HG03108 (cell line): ENCODE measurements around the gene IKZF1.
"Not testable (repeated sequence)": the region's sequence is repeated elsewhere in the genome, so short reads cannot be mapped to it uniquely, and the experiment has no call there.

Experiments
- ATAC-seq: cut with Tn5 transposase; IDR thresholded peaks from one replicate; pipeline ENCODE4 v1.9.1; 2021; ENCODE audit warnings: moderate library complexity; ENCODE audit not compliant: unreplicated experiment

Gene IKZF1

GRCh38 chr7:50332241-50333165 is 28.0 kb downstream of the IKZF1 start:
- ATAC-seq = no peak

- no peak for ATAC-seq
Observed at GRCh38 chr7:50333221-50333651, 28.7 kb downstream of the IKZF1 start.

- ATAC-seq = no peak
Observed at GRCh38 chr7:50334341-50334994, 30.0 kb downstream of the IKZF1 start.

GRCh38 chr7:50335230-50335794 is 30.8 kb downstream of the IKZF1 start:
- ATAC-seq = no peak

GRCh38 chr7:50335795-50336754 is 31.6 kb downstream of the IKZF1 start:
- ATAC-seq = peak; percentile 19

GRCh38 chr7:50336894-50337703 is 32.6 kb downstream of the IKZF1 start:
- ATAC-seq = no peak

- not testable (repeated sequence) for ATAC-seq
Observed at GRCh38 chr7:50339472-50339871, 35.0 kb downstream of the IKZF1 start.

GRCh38 chr7:50339990-50340500 is 35.5 kb downstream of the IKZF1 start:
- peak; percentile 29 for ATAC-seq

GRCh38 chr7:50341724-50342123 is 37.2 kb downstream of the IKZF1 start:
- ATAC-seq = no peak

- ATAC-seq = no peak
Observed at GRCh38 chr7:50342616-50343114, 38.1 kb downstream of the IKZF1 start.

GRCh38 chr7:50346545-50347497 is 42.3 kb downstream of the IKZF1 start:
- no peak for ATAC-seq

- no peak for ATAC-seq
Observed at GRCh38 chr7:50347693-50348092, 43.2 kb downstream of the IKZF1 start.

- ATAC-seq = no peak
Observed at GRCh38 chr7:50348469-50349162, 44.1 kb downstream of the IKZF1 start.

- no peak for ATAC-seq
Observed at GRCh38 chr7:50349399-50349798, 44.9 kb downstream of the IKZF1 start.

- peak; percentile 63 for ATAC-seq
Observed at GRCh38 chr7:50349963-50350944, 45.7 kb downstream of the IKZF1 start.

- no peak for ATAC-seq
Observed at GRCh38 chr7:50351267-50351666, 46.8 kb downstream of the IKZF1 start.
